Hematopoietic multipotent progenitor cell (in vitro differentiated cells): ENCODE measurements around the gene E2F1. TPM values are rescaled to one million over a fixed set of nuclear protein-coding genes. Genes with fewer than 3 reads are reported as not detected.

Experiments
- DNase-seq, 3 donors: peaks; one replicate each; pipeline ENCODE4 v3.0.0-alpha.2; 2011 to 2015; ENCODE audit warnings: low read depth in 2 of 3, low spot score in 2 of 3
- total RNA-seq: library from RNA; depleted of rRNA; stranded (reverse); fragments of >200 nt; gene quantifications from one replicate; pipeline ENCODE4 v1.2.3, GENCODE V29; 2012

E2F1 gene
- 13.5 TPM for total RNA-seq

DNA sequence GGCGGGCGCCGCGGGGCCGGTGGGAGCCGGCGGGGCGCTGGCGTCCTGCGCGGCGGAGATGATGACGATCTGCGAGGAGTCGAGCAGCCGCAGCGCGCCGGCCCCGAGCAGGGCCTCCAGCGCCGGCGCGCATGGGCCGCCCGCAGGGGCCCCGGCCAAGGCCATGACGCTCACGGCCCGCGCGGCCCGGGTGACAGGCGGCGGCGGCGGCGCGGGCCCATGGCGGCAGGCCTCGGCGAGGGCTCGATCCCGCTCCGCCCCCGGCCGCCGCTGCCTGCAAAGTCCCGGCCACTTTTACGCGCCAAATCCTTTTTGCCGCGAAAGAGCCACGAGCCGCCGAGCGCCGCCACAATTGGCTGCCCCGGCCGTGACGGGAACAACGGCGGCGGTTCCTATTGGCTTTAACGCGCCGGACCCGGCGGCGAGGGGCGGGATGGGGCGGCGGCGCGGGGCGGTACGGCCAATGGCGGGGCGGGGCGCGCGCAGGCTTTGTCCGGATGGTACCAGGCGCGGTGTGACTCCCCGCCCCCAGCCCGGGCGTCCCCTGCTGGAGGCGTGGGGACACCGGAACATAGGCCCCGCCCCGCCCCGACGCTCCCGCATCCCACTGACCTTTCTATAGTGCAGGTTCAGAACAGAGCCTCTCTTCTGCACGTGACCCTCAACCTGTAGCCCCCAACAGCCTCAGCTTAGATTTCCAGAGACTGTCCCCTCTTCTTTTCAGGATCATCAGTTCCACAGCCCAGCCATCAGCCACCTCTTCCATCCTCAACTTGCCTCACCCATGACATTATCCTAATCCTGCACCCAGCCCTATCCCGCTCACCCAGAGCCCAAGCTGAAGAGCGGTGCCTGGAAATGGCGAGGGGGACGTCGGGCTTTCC lies at the start of gene E2F1:
E2F1 (minus strand) TSS at position 286 of the 884 bp plus-strand sequence; CDS start at position 165, 121 bp downstream.
- DNase-seq, result peak; percentile 76 to 94 (median 92)

DNA sequence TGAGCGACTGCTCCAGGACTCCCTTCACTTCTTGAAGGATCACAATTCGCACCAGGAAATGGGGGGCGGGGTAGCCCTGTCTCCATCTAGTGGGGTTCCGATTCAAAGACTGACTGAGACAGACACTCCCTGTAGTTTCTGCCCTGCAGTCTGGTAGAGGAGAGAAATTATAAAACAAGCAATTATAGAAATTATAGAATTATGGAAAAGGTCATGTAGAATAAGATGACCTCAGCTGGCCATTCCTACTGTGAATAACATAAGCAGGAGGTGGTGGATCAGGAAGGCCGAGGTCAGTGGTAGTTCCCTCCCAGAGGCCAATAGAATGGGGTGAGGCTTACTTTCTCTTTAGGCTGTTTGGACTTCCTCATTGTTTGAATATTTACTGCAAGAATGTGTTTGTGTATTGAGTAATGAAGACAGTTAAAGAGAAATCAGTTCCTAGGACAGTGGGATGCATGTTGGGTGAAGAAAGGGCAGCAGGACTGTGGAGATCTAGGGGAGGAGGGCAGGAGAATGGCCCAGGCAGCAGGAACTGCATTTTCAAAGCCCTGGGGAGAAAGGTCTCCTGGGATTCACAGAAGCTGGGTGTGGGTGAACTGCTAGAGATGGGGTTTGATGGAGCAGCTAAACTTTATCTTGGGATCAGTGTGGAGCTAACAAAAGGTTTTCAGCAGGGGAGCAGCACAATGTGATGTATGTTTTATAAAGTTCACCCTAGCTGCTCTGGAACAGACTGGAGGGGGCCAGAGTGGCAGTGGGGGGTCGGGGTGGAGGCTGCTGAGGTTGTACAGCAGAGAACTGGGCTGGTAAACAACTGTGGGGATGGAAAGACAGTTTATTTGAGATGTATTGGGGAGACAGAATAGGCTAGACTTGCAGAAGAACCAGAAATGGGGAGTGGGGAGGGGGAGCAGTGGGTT lies 47.7 kb upstream of the E2F1 start:
- DNase-seq, result peak in 1 of 3 donors; percentile 50

DNA sequence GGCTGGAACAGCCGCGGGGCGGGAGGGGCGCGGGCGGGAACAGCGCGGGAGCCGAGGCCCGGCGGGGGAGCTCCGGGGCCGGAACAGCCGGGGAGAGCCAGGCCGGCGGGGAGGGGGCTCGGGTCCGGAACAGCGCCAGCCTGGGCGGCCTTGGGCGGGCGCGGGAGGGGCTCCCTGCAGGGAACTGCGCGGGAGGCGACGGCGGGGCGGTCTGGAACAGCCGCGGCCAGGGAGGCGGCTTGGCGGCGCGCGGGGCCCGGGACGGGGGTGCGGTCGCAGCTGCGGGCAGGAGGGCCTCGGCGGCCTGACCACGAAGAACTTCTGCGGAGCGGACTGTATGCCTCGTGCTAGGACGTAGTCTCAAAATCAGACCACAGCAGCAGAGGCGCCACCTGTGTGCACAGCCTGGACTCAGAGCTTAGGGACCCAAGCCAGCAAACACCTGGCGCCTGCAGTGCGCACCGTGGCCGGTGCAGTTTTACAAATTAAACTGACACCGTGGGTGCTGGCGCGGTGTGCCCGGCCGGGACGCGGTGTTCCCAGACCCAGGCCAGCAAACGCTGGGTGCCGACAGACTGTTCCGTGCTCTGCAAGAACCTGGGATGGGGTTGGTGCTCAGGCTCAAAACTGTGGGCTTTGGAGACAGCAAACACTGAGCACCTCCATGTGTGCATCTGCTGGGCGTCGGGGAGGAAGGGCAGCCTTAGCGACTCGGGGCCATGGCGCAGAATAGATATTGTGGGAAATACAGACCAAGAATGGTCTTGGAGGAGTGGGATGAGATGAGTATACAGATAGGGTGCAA lies 46.2 kb upstream of the E2F1 start:
- peak in 1 of 3 donors; percentile 89 for DNase-seq

GRCh38 chr20:33731693-33732165 lies 45.5 kb upstream of the E2F1 start, which contains the start of gene ZNF341:
Gene ZNF341, plus strand, starts transcription at chr20:33731996. Its CDS starts 26 bp downstream, at chr20:33732022.
- peak in 2 of 3 donors; percentile 74 to 94 for DNase-seq

DNA sequence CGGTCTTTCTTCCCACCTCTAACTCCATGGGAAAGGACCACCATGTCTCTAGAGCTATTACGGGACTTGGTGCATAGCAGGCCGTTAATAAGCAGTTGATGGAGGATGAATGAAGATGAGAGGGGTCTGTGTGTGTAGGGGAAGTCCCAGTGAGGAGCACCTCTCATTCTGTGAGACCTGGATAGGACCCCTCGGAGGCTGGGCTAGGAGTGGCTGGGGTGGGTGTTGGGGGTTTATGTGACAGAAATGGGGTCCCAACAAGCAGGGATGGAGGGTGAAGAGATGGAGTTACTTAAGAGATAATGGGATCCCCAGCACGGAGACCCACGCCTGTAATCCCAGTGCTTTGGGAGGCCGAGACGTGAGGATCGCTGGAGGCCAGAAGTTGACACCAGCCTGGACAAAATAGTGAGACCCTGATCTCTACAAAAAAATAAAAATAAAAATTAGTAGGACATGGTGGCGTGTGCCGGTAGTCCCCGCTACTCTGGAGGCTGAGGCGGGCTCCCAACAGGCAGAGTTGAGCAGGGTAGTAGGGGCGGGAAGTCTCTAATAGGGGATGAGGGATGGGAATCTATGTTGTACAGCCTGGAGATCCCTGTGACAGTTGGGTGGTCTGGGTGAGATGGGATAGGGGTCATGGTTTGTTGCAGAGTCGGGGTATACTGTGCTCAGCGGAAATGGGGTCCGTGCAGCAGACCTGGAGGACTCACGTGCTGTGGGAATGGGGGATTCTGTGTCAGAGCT lies 44.9 kb upstream of the E2F1 start:
- no peak for DNase-seq

DNA sequence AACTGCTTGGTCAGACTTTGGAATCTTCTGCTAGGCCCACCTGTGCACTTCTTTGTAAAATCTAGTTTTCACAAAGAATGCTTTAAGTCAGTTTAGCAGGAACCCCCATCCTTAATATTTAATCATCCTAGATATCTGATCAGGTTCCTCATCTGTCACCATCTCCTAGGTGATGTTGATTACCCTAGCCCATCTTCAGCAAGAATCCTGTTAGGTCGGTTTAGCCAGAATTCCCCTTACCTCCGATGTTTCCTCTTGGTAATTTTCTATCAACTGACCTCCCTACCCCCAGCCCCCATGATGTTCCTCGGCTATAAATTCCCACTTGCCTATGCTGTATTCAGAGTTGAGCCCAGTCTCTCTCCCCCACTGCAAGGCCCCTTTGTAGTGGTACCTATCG lies 42.9 kb upstream of the E2F1 start:
- DNase-seq, result no peak

GRCh38 chr20:33728463-33728862 lies 42.3 kb upstream of the E2F1 start:
- DNase-seq, result no peak

DNA sequence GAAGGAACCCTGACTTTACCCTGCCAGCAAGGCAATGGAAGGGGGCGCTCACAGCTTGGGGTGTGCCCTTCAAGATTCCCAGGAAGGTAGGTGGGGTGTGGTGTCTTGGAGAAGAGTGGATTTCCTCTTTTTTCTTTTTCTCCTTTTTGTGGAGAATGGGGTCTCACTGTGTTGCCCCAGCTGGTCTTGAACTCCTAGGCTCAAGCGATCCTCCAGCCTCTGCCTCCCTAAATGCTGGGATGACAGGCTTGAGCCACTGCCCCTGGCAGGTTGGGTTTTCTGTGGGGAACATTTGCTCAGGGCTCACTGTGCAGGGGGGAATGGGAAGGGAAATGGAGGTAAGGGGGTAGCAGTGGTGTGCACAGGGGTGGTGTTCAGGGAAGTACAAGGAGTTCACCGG lies 41.6 kb upstream of the E2F1 start:
- no peak for DNase-seq

GRCh38 chr20:33727115-33727479 lies 40.9 kb upstream of the E2F1 start:
- no peak for DNase-seq

DNA sequence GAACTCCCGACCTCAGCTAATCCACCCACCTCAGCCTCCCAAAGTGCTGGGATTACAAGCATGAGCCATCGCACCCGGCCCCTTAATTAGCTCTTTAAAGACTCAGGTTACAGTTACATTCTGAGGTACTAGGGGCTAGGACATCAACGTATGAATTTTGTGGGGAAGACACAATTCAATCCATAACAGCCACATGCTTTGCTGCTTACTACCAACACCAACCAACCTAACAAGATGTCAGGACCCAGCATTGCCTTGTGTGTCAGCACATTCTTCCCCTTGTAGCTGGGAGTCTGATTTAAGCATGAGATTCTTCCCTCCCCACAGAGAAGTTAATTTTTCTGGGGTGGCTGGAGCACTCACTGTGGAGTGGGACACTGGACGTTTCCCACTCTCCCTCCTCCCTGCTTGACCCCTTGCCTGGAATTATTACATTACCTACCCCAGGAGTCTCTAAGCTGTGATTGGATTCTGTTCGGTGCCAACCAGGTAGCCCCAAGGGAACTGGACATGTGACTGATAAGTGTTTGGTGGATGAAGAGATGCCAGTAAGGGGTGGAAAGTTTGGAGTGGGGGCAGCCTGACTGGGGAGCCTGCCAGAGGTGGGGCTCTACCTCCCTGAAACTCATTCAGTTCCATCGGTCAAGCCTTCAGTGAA lies 39.6 kb upstream of the E2F1 start:
- no peak for DNase-seq

DNA sequence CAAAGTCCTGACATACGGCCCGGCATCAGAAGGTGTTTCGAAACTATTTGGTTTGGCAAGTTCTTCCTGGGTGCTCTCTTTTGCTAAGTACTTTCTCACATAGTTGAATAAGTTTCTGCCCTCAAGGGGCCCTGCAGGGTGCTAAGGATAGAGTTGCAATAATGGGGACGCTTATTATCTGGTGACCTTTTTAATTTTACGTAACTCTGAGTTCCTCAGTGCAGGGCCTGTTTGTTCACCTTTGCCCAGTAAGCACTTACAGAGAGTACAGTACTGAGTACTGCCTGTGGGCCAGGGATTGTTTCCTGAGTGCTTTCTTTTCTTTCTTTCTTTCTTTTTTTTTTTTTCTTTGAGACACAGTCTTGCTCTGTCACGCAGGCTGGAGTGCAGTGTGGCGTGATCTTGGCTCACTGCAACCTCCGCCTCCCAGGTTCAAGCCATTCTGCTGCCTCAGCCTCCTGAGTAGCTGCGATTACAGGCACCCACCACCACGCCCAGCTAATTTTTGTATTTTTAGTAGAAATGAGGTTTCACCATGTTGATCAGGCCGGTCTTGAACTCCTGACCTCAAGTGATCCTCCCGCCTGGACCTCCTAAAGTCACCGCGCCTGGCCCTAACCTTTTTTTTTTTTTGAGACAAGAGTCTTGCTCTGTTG lies 38.4 kb upstream of the E2F1 start:
- DNase-seq, result no peak

GRCh38 chr20:33721391-33722140 lies 35.4 kb upstream of the E2F1 start:
- DNase-seq, result no peak

GRCh38 chr20:33719989-33720709 lies 34.0 kb upstream of the E2F1 start, which contains the start of gene PXMP4:
Gene PXMP4, minus strand, starts transcription at chr20:33720310. Its CDS starts 103 bp downstream, at chr20:33720207.
- DNase-seq, result peak; percentile 83 to 98 (median 95)

GRCh38 chr20:33719277-33719988 lies 33.2 kb upstream of the E2F1 start:
- DNase-seq, result peak in 1 of 3 donors; percentile 11

DNA sequence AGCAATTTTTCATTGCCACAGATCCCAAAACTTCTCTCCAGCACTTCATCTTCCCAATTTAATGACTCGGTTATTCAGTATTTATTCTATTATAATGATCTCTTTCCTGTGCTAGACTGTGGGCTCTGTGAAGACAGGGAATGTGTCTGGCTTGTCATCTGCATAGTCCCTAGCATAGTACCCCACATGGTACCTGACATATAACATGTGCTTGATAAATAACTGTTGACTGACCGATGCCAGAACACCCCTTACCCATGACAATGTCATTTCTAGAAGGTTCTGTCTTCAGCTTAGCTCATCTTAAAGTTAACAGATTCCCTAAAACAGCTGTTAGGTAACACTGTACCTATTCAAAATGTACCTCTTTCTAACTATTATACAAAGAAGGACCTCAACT lies 30.3 kb upstream of the E2F1 start:
- no peak for DNase-seq

DNA sequence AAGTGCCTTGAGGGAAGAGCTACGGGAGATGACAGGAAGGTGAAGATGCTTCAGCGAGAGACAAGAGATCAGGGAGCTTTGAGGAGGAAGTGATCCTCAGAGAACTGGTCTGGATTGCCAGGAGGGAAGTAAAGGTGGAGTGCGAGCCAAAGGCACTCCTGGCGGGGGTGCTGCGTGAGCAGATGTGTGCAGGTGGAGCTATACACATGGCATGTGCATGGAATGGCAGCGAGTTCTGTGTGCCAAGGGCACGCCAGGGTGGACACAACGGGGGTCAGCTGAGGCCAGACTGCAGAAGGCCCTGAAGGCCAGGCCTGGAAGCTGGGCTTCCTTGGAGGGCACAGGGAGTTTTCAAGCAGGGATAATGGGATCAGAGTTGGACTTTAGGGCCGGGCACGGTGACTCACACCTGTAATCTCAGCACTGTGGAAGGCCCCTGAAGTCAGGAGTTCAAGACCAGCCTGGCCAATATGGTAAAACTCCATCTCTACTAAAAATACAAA lies 27.7 kb upstream of the E2F1 start:
- no peak for DNase-seq

DNA sequence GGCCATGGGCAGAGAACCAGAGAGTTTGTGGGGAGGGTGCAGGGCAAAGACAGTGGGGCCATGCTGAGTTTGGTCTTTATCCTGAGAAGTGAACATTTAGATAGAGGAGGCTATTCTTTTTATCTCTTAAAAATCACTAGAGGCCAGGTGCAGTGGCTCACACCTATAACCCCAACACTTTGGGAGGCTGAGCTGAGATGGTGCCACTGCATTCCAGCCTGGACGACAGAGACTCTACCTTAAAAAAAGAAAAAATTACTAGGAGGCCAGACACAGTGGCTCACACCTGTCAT lies 25.2 kb upstream of the E2F1 start:
- DNase-seq, result no peak
